Left hindlimb (tissue), 1 donor: ENCODE measurements around the gene TUBB2B.
"Not testable (repeated sequence)": the region's sequence is repeated elsewhere in the genome, so short reads cannot be mapped to it uniquely, and the experiment has no call there.

Experiments used
- DNase-seq: peaks from one replicate; pipeline ENCODE4 v3.0.0-alpha.2; 2018

TUBB2B gene

DNA sequence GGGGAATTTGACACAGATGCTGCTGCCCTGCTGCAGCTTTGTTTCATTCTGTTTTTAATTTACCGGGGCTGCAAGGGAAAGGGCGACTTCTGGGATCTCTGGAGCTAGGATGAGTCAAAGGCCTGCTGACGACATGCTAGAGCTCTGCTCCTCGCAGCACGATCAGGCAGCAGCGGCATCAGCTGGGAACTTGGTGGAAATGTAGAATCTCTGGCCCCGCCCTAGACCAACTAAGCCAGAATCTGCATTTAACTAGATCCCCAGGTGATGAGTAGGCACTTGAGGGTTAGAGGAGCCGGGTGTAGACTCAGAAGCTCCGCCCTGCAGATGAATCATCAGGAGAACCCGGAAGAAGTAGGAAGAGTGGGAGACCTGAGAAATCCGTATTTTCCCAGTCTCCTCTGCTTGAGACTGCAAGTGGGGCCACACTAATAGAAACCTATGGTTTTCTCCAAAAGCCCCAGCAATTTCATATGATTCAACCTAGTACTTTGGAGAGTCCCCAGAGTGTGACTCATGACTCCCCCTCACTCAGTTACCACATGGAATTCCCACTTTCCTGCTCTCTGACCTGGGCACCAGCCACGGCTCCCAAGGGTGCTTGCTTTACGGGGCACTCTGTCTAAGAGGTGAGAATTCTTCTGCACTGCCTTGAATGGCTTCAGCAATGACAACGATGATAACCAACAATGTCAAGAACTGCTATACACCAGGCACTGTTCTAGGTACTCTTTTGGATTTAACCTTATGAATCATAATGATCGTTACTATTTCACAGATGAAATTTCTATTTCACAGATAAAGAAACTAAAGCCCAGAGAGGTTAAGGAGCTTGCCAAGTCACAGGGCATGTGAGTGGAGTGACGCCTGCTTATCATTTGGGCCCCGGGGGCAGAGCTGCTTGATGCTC is 18.1 kb downstream of the TUBB2B start:
- DNase-seq: peak; percentile 78

DNA sequence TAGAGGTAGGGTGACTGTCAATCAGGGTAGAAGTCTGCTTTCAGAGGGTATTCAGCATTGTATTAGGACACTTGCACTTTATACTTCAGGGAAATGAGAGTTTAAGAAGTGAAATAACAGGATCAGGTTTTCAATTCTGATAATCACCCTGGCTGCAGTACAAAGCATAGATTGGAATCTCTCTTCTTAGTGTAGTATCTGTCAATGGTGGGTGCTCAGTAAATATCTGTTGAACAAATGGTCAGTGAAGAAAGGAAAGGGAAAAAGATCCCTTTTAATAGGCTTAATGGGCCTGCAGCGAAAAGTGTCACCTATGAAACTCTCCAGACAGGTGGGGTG is 18.7 kb downstream of the TUBB2B start:
- DNase-seq: no peak

DNA sequence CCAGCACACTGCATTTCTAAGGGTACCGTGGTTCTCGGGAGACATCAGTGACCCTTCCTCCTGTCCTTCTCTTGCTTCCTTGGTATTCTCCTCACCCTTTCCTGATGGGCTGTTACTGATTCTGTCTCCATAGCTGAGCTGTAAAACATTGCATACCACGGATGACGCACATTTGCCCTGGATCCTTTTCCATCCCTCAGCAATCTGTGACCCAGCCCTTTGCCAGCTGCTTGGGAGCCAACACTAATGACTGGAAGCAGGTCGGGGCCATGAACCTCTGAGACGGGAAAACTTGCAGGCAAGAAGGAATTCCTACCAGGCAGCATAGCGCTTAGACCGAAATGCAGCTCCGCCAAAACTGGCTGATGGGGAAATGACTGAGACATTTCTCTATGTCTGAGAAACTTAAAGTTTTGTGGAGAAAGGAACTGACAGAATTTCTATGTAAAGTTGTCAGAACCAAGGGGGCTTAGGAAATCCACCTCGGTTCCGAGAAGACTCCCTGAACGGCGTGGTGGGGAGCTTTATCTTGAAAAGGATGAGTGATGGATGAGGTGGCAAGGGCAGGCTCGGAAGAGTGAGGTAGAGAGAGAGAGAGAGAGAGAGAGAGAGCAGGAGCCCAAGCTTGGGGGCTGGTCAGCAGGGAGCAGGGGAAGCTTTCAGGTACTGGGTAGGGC is 19.2 kb downstream of the TUBB2B start:
- peak; percentile 79 for DNase-seq

DNA sequence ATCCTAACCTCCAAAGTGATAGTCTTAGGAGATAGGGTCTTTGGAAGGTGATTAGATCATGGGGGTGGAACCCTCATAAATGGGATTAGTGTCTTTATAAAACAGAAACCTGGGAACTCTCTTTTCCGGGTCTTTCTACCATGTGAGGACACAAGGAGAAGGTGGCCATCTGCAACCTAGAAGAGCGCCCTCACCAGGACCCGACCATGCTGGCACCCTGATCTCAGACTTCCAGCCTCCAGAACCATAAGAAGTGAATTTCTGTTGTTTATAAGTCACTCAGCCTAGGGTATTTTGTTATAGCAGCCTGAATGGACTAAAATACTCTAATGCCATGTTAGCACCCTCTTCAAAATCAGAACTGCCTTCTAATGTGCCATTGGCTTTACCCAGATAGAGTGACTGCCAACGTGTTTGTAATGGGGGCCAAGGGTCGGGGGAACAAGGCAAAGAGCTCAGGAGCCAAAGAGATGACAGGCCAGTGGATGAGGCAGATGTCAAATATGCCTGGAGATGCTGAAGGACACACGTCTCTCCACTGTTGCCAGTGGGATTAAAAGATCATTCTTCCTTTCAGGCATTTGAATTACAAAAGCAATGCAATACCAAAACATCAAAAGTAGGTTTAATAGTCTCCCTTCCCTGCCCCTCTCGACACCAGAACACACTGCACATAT is 21.0 kb downstream of the TUBB2B start:
- no peak for DNase-seq

DNA sequence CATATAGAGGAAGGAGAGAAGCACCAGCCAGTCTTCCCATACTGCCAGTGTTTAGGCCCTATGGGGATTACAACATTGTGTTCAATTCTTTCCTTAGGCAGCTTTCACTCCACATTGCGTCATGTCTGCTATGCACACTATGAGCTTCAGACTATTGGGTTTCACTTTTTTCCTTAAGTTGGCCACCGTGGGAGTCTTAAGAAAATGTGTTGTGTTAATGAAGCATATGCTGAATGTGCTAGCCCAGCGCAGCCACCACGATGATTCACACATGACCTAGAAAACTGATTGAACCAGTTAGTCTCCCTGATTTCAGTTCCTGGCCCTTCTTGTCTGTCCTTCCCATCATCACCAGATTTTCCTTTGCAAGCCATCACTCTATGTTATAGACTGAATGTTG is 21.5 kb downstream of the TUBB2B start:
- DNase-seq: no peak

DNA sequence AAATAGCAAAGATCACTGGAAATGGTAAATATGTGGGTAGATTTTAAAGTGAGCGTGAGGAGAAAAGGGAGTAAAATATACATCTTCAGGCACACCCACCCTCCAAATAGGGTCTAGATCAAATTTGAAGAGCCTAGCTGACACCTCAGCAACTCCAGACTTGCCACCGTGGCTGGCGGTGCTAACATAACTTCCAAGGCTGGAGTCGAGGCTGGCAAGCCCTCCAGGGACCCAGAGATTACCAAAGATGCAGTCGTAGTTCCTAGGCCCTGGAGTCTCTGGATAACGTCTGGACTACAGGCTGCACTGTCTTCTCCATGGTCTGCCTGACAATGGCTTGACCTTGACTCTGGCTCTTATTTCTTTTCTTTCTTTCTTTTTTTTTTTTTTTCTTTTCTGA is 22.5 kb downstream of the TUBB2B start:
- DNase-seq: no peak

DNA sequence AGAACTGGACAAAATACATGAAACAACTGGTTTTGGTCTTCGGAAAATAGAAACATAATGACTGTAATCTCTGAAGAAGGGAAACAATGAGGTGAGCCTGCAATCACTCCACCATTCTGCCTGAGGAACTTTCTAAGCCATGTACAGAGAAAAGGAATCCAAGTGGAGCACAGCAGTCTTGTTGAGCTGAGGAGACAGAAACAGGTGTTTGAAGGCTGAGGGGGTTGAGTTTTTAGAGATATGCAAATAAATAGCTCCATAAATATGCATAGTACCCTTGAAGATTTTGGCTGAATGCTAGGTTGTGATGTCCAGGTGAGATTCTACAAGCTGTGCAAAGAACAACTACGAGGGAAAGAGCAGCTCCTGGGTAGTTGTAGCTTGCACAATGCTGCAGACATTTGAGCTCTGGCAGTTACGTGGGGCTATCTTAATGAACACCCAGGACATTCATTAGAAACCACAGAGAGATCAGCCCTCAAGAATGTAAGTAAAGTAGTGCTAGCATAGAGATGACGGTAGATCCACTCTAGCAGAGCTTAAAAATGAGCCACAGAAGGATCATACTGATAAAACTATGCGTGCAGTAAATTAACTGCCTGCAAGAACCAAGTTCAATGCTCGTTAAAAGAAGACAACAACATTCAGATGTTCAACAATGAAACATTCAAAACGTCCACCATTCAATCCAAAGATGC is 24.3 kb downstream of the TUBB2B start:
- no peak for DNase-seq

DNA sequence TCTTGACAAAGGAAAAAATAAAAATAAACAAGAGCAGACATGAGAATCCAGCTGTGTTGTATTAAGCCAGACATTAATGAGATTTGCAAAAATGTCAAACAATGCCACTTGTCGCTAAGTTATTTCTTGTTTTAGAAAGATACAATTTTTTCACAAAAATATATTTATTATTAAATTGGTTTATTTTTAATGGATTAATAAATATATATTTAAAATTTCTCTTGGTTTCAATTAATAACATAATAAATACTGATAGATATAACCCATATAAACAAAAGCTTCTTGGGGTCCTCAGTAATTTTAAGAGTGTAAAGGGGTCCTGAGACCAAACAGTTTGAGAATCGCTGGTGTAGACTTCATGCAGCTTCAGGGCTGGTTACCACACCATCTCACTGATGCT is 26.1 kb downstream of the TUBB2B start:
- no peak for DNase-seq

DNA sequence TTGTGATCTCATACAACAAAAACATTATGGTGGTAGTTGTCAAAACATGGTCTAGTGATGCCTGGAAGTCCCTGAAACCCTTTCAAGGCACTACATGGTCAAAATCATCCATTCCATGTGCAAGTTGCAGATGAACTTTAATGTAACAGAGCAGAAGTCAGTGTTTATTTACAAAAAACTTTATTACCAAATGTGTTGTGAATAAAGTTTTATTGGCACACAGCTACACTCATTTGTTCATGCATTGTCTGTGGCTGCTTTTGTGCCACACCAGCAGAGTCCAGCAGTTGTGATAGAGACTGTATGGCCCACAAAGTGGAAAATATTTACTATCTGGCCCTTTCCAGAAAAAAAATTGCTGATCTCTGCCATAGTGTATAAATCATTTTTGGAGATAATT is 26.8 kb downstream of the TUBB2B start:
- DNase-seq: no peak

DNA sequence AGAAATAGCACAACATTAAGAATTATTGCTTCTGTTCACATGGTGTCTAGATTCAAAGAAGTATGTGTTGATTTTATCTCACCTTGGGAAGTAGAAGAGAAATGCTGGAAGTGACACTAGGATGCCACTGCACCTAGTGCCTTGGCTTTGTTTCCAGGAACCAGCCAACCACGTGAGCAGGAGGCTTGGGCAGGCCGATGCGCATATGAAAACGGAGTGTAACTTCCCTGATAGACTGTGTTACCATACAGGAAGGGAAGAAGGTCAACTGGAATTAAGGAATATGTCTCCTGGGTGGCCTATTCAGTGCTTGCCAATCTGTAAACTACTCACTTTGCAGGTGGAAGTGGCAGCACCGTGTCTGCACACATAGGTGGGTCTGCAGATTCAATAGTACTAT is 28.1 kb downstream of the TUBB2B start:
- DNase-seq: no peak

DNA sequence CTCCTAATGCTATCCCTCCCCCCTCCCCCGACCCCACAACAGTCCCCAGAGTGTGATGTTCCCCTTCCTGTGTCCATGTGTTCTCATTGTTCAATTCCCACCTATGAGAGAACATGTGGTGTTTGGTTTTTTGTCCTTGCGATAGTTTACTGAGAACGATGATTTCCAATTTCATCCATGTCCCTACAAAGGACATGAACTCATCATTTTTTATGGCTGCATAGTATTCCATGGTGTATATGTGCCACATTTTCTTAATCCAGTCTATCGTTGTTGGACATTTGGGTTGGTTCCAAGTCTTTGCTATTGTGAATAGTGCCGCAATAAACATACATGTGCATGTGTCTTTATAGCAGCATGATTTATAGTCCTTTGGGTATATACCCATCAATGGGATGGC is 29.7 kb downstream of the TUBB2B start:
- DNase-seq: not testable (repeated sequence)

DNA sequence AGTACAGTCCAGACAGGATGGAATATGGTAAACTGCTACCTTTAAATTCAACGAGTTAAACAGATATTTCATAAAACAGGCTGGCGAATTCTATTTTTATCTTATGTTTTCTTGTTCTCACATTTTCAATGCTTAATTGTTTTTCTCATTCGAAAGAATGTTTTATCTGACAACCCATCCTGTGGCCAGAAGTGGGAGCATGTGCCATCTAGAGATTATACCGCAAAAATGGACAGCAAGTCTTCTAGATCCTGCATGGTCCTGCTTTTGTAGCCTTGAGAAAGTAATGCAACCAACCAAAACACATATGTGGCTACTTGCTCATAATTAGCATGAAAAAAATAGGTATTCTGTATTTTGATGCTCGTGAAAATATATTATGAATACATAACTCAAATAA is 30.7 kb downstream of the TUBB2B start:
- DNase-seq: no peak

DNA sequence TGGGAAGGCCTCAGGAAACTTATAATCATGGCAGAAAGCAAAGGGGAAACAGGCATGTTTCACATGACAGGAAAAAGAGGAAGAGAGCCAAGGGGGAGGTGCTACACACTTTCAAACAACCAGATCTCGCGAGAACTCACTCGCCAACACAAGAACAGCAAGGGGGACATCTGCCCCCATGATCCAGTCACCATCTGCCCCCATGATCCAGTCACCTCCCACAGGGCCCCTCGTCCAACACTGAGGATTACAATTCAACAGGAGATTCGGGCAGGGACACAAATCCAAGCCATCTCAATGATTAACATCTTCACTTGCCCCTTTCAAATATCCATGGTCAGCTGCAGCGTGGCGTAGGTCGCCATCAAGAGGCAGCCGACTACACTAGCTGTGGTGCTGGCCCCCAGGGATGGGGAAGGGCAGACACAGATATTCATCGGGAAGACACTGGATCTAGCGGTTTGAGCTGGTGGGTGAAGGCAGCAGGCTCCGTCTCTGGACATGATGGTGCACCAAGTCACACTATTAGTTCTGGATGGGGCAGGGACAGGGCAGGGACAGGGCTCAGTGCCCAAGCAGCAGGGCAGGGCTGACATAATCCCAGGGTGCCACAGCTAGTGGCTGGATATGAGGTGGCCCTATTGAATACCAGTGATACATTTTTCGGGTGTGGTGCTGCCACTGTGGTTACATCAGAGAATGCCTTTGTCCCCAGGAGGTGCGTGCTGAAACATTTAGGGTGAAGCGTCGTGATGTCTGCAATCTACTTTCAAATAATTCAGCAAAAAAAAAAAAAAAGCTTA is 31.6 kb downstream of the TUBB2B start:
- DNase-seq: no peak

DNA sequence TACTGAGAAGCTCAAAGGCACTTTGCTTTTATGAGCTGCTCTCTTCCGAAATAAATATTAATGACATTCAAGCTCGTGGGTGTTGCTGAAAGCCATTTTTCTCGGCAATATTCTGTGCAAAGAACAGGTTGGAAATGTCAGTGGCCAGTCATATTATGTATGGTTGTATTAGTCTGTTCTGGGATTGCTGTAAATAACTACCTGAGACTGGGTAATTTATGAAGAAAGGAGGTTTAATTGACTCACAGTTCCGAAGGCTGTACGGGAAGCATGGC is 32.1 kb downstream of the TUBB2B start:
- no peak for DNase-seq

DNA sequence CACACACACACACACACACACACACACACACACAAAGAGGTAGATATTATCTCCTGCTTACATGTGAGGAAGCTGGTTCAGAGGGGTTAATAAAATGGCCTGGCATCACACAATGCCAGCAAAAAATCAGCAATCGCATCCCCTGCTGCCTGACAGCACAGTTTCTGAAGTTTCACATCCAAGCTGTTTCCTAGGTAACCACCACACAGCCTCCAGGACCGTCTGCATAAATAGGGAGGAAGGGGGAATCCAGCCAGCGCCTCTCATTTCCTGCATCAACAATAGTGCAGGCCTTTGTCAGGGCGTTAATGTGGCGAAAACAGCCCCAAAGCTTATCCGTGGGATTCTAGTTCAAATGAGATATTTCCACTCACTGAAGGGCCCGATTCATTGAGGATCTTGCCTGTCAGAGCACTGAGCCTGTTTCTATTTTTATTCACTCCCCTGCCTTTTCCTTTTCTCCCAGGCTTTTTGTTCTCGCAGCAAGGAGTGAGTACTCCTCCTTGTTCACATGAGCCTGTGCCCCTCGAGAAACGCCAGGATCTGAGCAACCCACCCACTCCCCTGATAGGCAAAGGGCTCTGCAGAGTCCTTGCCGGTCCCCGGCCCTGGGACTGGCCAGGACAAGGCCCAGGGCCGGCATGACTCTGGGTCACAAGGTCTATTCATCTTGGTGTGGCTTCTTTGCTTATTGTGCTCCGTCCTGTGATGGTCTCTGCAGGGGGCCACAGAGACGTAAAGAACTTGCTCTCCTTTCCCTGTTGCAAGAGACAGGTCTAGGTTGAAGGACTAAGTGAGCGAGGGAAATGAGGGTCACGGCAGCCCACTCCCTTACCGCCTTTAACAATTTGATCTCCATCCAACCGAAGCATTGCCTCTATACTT is 32.7 kb downstream of the TUBB2B start:
- DNase-seq: peak; percentile 64

DNA sequence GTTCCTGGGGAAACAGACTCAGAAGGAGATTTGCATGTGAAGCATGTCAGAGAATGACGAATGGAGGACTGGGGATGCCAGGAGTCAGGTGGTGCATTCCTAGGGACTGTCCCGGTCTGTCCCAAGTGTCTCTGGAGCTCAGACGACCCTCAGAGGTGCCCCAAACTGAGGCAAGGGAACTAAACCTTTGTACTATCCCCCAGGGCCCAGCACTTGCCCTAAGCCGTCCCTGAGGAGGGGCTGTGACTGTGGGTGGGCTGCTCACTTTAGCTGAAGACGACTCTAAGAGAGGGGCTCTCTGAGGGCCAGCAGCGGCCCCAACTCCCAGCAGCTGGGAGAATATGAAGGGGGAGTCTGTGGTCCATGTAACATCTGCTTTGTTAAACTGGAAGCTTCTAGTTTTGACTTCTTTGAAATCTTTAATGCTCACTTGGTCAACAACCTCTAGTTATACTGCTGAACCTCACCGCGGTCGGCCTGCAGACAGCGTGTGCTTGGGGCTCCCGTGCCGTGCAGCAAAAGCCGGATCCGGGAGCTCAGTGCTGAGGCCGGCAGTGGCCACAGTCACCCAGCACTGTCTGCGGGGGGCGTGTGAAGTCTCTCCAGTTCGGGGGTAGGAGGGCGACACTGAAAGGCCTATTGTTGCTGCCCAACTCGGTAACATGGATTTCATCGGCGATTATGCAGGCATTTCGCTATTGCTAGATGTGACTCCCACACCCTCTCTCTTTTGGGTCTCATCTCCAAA is 34.2 kb downstream of the TUBB2B start:
- DNase-seq: no peak

DNA sequence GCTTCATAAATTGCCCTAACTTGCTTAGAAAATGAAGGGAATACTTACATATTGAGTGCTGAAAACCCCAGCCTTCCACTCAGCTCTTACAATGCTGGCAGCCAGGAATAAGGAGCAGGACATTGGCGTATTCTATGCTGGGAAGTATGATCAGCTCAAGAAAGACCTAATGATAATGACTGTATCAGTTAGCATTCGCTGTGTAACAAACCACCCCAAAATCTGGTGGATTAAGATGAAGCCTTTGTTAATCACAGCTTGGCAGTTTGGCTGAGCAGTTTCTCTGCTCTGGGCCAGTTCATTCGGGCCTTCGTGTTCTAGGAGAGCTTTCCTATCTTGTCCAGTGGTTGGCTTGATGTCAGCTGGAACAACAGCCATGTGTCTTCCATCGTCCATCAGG is 36.7 kb downstream of the TUBB2B start:
- no peak for DNase-seq

DNA sequence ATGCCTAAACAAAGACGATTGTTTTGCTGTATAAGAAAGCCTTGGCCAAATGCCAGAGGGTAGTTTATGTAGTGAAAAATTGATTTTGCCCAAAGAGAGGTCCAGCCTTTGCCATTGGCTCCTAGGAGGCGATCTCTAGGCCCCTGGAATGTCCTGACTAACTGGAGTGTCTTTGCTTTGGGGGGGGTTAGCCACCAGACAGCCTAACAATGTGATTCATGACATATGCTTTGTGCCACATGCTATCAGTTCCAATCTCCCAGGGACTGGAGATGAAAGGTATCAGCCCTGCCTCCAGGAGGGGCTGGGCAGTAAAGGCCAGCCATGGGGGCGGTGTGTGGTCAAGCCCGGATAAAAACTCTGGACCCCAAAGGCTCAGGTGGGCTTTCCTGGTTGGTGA is 37.4 kb downstream of the TUBB2B start:
- no peak for DNase-seq

DNA sequence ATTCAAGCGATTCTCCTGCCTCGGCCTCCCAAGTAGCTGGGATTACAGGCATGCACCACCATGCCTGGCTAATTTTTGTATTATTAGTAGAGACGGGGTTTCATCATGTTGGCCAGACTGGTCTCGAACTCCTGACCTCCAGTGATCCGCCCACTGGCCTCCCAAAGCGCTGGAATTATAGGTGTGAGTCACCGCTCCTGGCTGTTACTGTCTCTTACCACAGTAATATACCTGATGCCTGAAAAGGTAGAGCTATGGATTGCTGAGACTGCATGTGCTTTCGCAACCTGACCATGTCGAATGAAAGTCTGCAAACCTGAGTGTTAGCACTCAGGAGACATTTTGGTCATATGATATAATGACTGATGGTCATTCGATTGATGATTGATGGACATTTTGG is 38.3 kb downstream of the TUBB2B start:
- DNase-seq: not testable (repeated sequence)

DNA sequence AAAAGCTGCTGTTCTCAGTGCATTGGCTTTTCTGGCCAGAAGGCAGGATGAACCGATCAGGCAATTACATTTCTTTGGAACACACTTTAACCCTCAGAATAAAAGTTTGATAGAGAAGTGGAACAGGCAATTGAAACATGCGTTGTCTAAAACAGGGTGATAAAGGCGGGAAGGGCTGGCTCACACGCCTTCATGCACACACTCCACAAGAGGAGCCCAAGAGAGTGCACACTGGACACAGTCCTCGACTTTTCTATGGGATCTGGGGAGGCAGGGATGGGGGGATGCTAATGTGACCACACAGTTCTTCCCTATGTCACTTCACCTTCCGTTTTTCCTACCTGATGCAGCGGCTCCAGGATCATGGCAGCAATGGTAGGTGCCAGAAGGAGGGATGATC is 39.2 kb downstream of the TUBB2B start:
- no peak for DNase-seq

DNA sequence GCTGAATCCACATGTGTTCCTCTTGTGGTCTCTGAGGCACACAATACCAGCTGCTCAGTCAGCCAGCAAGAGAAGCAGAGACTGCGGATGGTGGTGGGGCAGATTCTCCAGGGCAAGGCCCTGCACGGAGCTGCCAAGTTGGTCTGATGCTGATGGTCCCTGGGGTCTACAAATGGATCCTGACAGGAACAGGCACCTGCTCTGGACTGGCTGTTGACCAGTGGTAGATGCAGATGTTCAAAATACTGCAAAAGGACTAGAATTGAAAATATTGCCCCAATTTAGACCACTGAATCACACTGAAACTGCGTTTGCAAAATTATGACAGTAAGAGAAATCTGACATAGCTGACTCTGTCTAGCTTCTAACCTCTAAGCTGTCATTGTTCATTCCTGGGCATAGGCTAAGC is 40.5 kb downstream of the TUBB2B start:
- DNase-seq: no peak
